Adrenal gland (tissue), 12 donors: Measurements from ENCODE around the gene KCNJ3. TPM values are rescaled to one million over a fixed set of nuclear protein-coding genes. Genes with fewer than 3 reads are reported as not detected.

Experiments
- DNase-seq, 7 donors: peaks; one replicate each; pipeline ENCODE4 v3.0.0-alpha.2; 2019 to 2020
- H3K27ac ChIP-seq, 5 donors: fragments of 200-600 bp; sonication (generic) in 4 of 5; 1 replicate in 3 of 5; 2 replicates in 2 of 5; pipeline versions ENCODE4 v1.5.1 to v1.8.0; 2016 to 2020; ENCODE audit warnings: mild to moderate bottlenecking in 1 of 5
- H3K27me3 ChIP-seq: fragments of 200-600 bp; 2 replicates; pipeline ENCODE4 v1.8.0; 2021
- H3K36me3 ChIP-seq, 2 donors: fragments of 200-600 bp; replicated peaks in 1 of 2; 1 replicate in 1 of 2; 2 replicates in 1 of 2; pipeline versions ENCODE4 v1.5.1 to v1.8.0; 2018 to 2022
- H3K4me1 ChIP-seq, 2 donors: fragments of 200-600 bp; replicated peaks in 1 of 2; 1 replicate in 1 of 2; 2 replicates in 1 of 2; pipeline versions ENCODE4 v1.5.1 to v1.8.0; 2018 to 2021
- H3K4me3 ChIP-seq, 4 donors: fragments of 200-600 bp; sonication (generic) in 3 of 4; one replicate each; pipeline ENCODE4 v1.5.1; 2016 to 2018
- H3K9me3 ChIP-seq, 3 donors: fragments of 200-600 bp; sonication (generic) in 1 of 3; replicated peaks in 1 of 3; 1 replicate in 2 of 3; 2 replicates in 1 of 3; pipeline versions ENCODE4 v1.5.1 to v1.8.0; 2016 to 2021
- CTCF ChIP-seq, 6 experiments: fragments of 450-650 bp in 4 of 6; fragments of 200-600 bp in 2 of 6; sonication (generic) in 1 of 6; IDR thresholded peaks; 1 replicate in 5 of 6; 2 replicates in 1 of 6; pipeline versions ENCODE4 v1.5.1 to v1.8.0; 2016 to 2021; ENCODE audit warnings: antibody characterized with exemption in 6 of 6, mild to moderate bottlenecking in 2 of 6, moderate library complexity in 1 of 6
- POLR2A ChIP-seq, 2 donors: fragments of 450-650 bp; IDR thresholded peaks; one replicate each; pipeline ENCODE4 v1.6.1; 2017; ENCODE audit warnings: antibody characterized with exemption in 2 of 2, mild to moderate bottlenecking in 2 of 2, moderate library complexity in 1 of 2
- WGBS, 4 donors: extraction: QIAGEN DNeasy Blood & Tissue Kit in 2 of 4; methylation state at CpG; one replicate each; pipeline versions ENCODE4 v1.1.5 to v1.1.7; 2013 to 2017; 5-methylcytosine and 5-hydroxymethylcytosine counted together
- intact Hi-C, 2 donors: fragments of 100-400 bp; cut with DNase I; formaldehyde crosslinking; loops; one replicate each; pipeline versions ENCODE4 v1.14.1 to v1.15.0; 2022 to 2023
- polyA plus RNA-seq, 3 donors: library from polyadenylated mRNA; stranded (reverse); fragments of 200-250 nt in 2 of 3; fragments of 350-450 nt in 1 of 3; fragmentation: Illumina TruSeq in 1 of 3; extraction: RNeasy Lipid Tissue Mini Kit (QIAGEN cat#74804) in 1 of 3; gene quantifications; one replicate each; pipeline ENCODE4 v1.2.3, GENCODE V29; 2013 to 2014
- total RNA-seq, 9 donors: library from RNA; depleted of rRNA in 4 of 9; stranded (reverse); fragments of >200 nt in 4 of 9; fragments of 120-200 nt in 1 of 9; fragmentation: NEBNext Ultra II Directional in 1 of 9; extraction: Animal tissue kit (Norgen Biotek cat#: 25700) in 1 of 9; gene quantifications; one replicate each; pipeline versions ENCODE4 v1.1.0 to v1.2.4, GENCODE V29; 2013 to 2023
- donor health status: healthy with polysubstance abuse.
- donor health status: Bipolar disorder and iron deficiency.
- donor health status: DM: yes; HTN: yes; CAD: no.
- donor health status: DM: no; HTN: no; CAD: no.
- donor health status: DM: no; HTN: no; CAD: no.
- donor health status: DM: yes; HTN: yes; CAD: no.

KCNJ3 gene
- total and polyA plus RNA-seq, 12 donors: 0.08 to 2.2 (median 0.48) TPM; not detected in 1

GRCh38 chr2:154827286-154827685 is 128.8 kb downstream of the KCNJ3 start:
- 39 to 65% (median 57%) methylated on average over 1 of the region's 1 CpG for WGBS, 4 donors
- no peak overlapping the region for H3K27ac ChIP-seq
- TF ChIP-seq POLR2A (IDR thresholded peaks at IDR 0.05) (no peak), CTCF (IDR thresholded peaks at IDR 0.05) (no peak)

GRCh38 chr2:154832711-154833110 is 134.2 kb downstream of the KCNJ3 start:
- no peak for TF ChIP-seq POLR2A (IDR thresholded peaks at IDR 0.05)
- no peak for TF ChIP-seq CTCF (IDR thresholded peaks at IDR 0.05)
- Histone ChIP-seq H3K36me3 (no peaks in the 10 kb centered on the region), H3K4me3 (no peak overlapping the region), H3K9me3 (no peaks in the 10 kb centered on the region), H3K27me3 (no peaks in the 10 kb centered on the region), H3K4me1 (no peaks in the 10 kb centered on the region), H3K27ac (no peak overlapping the region)
- WGBS, 4 donors: 63 to 82% (median 74%) methylated on average over 2 of the region's 2 CpGs
- DNase-seq: no peak
- intact Hi-C loops: no loop called here

More at GRCh38 chr2:154827286-154827685, 128.8 kb downstream of the KCNJ3 start:
- DNase-seq: no peak
- Histone ChIP-seq H3K27me3 (no peaks in the 10 kb centered on the region), H3K9me3 (no peaks in the 10 kb centered on the region), H3K4me3 (no peak overlapping the region), H3K36me3 (no peaks in the 10 kb centered on the region), H3K4me1 (no peaks in the 10 kb centered on the region)
- intact Hi-C loops: no loop called here

- H3K36me3 ChIP-seq: no peaks in the 10 kb centered on the region
- WGBS, 4 donors: 64 to 71% (median 68%) methylated on average over 2 of the region's 2 CpGs
- no peaks in the 10 kb centered on the region for H3K4me1 ChIP-seq
- TF ChIP-seq POLR2A (IDR thresholded peaks at IDR 0.05) (no peak), CTCF (IDR thresholded peaks at IDR 0.05) (no peak)
- no peaks in the 10 kb centered on the region for H3K27me3 ChIP-seq
- no peak overlapping the region for H3K27ac ChIP-seq
- no peak for DNase-seq
- H3K4me3 ChIP-seq: no peak overlapping the region
- H3K9me3 ChIP-seq: no peaks in the 10 kb centered on the region
- intact Hi-C loops: no loop called here
These were observed 138.1 kb downstream of the KCNJ3 start for GRCh38 chr2:154836632-154837031.

- 74 to 85% (median 76%) methylated on average over 2 of the region's 2 CpGs for WGBS, 4 donors
- intact Hi-C loops: no loop called here
These were observed 138.5 kb downstream of the KCNJ3 start for GRCh38 chr2:154837035-154837434.

More at GRCh38 chr2:154837035-154837434, 138.5 kb downstream of the KCNJ3 start:
- Histone ChIP-seq H3K9me3 (no peaks in the 10 kb centered on the region), H3K27me3 (no peaks in the 10 kb centered on the region), H3K4me1 (no peaks in the 10 kb centered on the region), H3K36me3 (no peaks in the 10 kb centered on the region), H3K27ac (no peak overlapping the region), H3K4me3 (no peak overlapping the region)
- no peak for DNase-seq
- TF ChIP-seq POLR2A (IDR thresholded peaks at IDR 0.05) (no peak), CTCF (IDR thresholded peaks at IDR 0.05) (no peak)
